ENCODE measurements around the gene AMN.

Gene AMN

DNA sequence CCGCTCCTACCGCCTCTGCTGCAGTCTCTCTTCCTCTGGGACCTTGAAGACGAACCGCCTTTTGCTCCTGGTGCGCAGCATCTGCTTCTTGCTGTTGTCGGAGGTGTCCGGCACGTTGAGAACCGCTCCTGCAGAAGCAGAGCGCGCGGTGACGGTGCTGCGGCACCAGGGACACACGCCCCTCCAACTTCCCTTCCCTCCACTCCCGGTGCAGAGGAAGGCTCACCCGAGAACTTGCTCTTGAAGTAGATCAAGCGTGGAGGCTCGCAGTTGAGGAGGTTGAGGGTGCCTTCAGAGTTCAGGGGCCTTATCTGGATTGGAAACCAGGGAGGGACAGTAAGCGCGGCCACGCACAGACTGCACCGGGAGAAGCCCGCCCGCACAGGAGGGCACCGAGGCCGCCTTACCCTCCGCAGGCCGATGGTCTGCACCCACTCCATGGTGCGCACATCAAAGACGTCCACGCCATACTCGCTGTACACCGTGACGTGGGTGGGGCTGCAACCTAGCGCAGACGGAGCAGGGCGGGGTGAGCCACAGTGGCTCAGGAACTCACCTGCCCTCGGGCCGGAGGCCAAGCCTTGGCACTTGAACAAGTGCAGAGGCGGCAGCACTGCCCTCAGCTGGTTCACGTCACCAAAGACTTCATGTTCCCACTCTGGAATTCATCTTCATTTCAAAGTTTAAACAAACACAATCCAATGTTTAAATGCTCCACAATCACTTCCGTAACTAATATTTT lies 17.5 kb downstream of the AMN start:
- no peaks in the 10 kb centered on the region for H3K27me3 ChIP-seq (ENCODE audit: insufficient read depth, low read length, poor library complexity)
- H3K9me3 ChIP-seq (ENCODE audit: insufficient read depth, low read length, severe bottlenecking) = no peaks in the 10 kb centered on the region
- DNase-seq (no peak), ATAC-seq (ENCODE audit: insufficient read depth, low read depth) (no peak)
- H3K36me3 ChIP-seq (ENCODE audit: insufficient read depth, low read length) = no peaks in the 10 kb centered on the region
- no peaks in the 10 kb centered on the region for H3K4me1 ChIP-seq (ENCODE audit: insufficient read depth, low read length)
- TF ChIP-seq EZH2 (IDR thresholded peaks at IDR 0.05; ENCODE audit: borderline replicate concordance, low read depth, low read length, severe bottlenecking) = no peak
- TF ChIP-seq, protein P1, sequence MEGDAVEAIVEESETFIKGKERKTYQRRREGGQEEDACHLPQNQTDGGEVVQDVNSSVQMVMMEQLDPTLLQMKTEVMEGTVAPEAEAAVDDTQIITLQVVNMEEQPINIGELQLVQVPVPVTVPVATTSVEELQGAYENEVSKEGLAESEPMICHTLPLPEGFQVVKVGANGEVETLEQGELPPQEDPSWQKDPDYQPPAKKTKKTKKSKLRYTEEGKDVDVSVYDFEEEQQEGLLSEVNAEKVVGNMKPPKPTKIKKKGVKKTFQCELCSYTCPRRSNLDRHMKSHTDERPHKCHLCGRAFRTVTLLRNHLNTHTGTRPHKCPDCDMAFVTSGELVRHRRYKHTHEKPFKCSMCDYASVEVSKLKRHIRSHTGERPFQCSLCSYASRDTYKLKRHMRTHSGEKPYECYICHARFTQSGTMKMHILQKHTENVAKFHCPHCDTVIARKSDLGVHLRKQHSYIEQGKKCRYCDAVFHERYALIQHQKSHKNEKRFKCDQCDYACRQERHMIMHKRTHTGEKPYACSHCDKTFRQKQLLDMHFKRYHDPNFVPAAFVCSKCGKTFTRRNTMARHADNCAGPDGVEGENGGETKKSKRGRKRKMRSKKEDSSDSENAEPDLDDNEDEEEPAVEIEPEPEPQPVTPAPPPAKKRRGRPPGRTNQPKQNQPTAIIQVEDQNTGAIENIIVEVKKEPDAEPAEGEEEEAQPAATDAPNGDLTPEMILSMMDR (IDR thresholded peaks at IDR 0.05; ENCODE audit: borderline replicate concordance, extremely low read depth, low read length, poor library complexity, severe bottlenecking) = no peak
- no peaks in the 10 kb centered on the region; the same call in 1 of the 2 replicates for H4K20me1 ChIP-seq (ENCODE audit: insufficient read depth, low read length)
- no peak overlapping the region for H3K9ac ChIP-seq (ENCODE audit: low read depth, low read length)
- no peak overlapping the region for H3K4me3 ChIP-seq (ENCODE audit: low read depth in 1 of 2, low read length in 2 of 2)
- H3K4me2 ChIP-seq (ENCODE audit: insufficient read depth, low read length) = no peak overlapping the region
- H3K27ac ChIP-seq (ENCODE audit: low read length) = no peak overlapping the region
- H3K79me2 ChIP-seq (ENCODE audit: insufficient read depth, low read length) = no peaks in the 10 kb centered on the region
- no peak overlapping the region for H2AFZ ChIP-seq (ENCODE audit: low read depth, low read length)

GRCh38 chr14:102940729-102941362 lies 18.4 kb downstream of the AMN start:
- Histone ChIP-seq H3K36me3 (ENCODE audit: insufficient read depth, low read length) (no peaks in the 10 kb centered on the region), H3K9me3 (ENCODE audit: insufficient read depth, low read length, severe bottlenecking) (no peaks in the 10 kb centered on the region), H4K20me1 (ENCODE audit: insufficient read depth, low read length) (no peaks in the 10 kb centered on the region; the same call in 1 of the 2 replicates), H3K9ac (ENCODE audit: low read depth, low read length) (no peak overlapping the region), H3K4me3 (ENCODE audit: low read depth in 1 of 2, low read length in 2 of 2) (no peak overlapping the region), H2AFZ (ENCODE audit: low read depth, low read length) (no peak overlapping the region), H3K79me2 (ENCODE audit: insufficient read depth, low read length) (no peaks in the 10 kb centered on the region), H3K27me3 (ENCODE audit: insufficient read depth, low read length, poor library complexity) (no peaks in the 10 kb centered on the region), H3K27ac (ENCODE audit: low read length) (no peak overlapping the region), H3K4me1 (ENCODE audit: insufficient read depth, low read length) (no peaks in the 10 kb centered on the region), H3K4me2 (ENCODE audit: insufficient read depth, low read length) (no peak overlapping the region)
- DNase-seq (no peak), ATAC-seq (ENCODE audit: insufficient read depth, low read depth) (no peak)
- TF ChIP-seq, protein P1 (IDR thresholded peaks at IDR 0.05; ENCODE audit: borderline replicate concordance, extremely low read depth, low read length, poor library complexity, severe bottlenecking) = no peak
- TF ChIP-seq EZH2 (IDR thresholded peaks at IDR 0.05; ENCODE audit: borderline replicate concordance, low read depth, low read length, severe bottlenecking) = no peak

- Histone ChIP-seq H2AFZ (ENCODE audit: low read depth, low read length) (no peak overlapping the region), H3K4me3 (ENCODE audit: low read depth in 1 of 2, low read length in 2 of 2) (no peak overlapping the region), H3K4me1 (ENCODE audit: insufficient read depth, low read length) (no peaks in the 10 kb centered on the region), H3K36me3 (ENCODE audit: insufficient read depth, low read length) (no peaks in the 10 kb centered on the region), H4K20me1 (ENCODE audit: insufficient read depth, low read length) (no peaks in the 10 kb centered on the region; the same call in 1 of the 2 replicates), H3K9me3 (ENCODE audit: insufficient read depth, low read length, severe bottlenecking) (no peaks in the 10 kb centered on the region), H3K79me2 (ENCODE audit: insufficient read depth, low read length) (no peaks in the 10 kb centered on the region), H3K27ac (ENCODE audit: low read length) (no peak overlapping the region), H3K27me3 (ENCODE audit: insufficient read depth, low read length, poor library complexity) (no peaks in the 10 kb centered on the region), H3K4me2 (ENCODE audit: insufficient read depth, low read length) (no peak overlapping the region), H3K9ac (ENCODE audit: low read depth, low read length) (no peak overlapping the region)
- TF ChIP-seq, protein P1 (IDR thresholded peaks at IDR 0.05; ENCODE audit: borderline replicate concordance, extremely low read depth, low read length, poor library complexity, severe bottlenecking) = no peak
- TF ChIP-seq EZH2 (IDR thresholded peaks at IDR 0.05; ENCODE audit: borderline replicate concordance, low read depth, low read length, severe bottlenecking) = no peak
- DNase-seq = no peak
- no peak for ATAC-seq (ENCODE audit: insufficient read depth, low read depth)
Measured at GRCh38 chr14:102941419-102942011, 19.1 kb downstream of the AMN start.

All from DND-41 (cell line).